Liver (tissue), 9 donors: ENCODE measurements around the gene PCDHA7. TPM values are rescaled to one million over a fixed set of nuclear protein-coding genes. Genes with fewer than 3 reads are reported as not detected.

Experiments
- DNase-seq: peaks from one replicate; pipeline ENCODE4 v3.0.0-alpha.2; 2017; ENCODE audit warnings: low spot score
- H3K27ac ChIP-seq, 2 donors: one replicate each; pipeline ENCODE4 v1.7.0; 2013; ENCODE audit warnings: inconsistent platforms in 2 of 2, low read length in 2 of 2, control low read depth in 1 of 2, low read depth in 1 of 2, mild to moderate bottlenecking in 1 of 2
- H3K27me3 ChIP-seq, 4 donors: one replicate each; pipeline versions ENCODE4 v1.6.1 to v1.7.0; 2013; ENCODE audit warnings: low read length in 3 of 4, inconsistent platforms in 1 of 4, mild to moderate bottlenecking in 1 of 4, moderate library complexity in 1 of 4; ENCODE audit not compliant: control insufficient read depth in 4 of 4, insufficient read depth in 4 of 4
- H3K36me3 ChIP-seq, 4 donors: one replicate each; pipeline versions ENCODE4 v1.6.1 to v1.7.0; 2013; ENCODE audit warnings: low read length in 3 of 4, mild to moderate bottlenecking in 3 of 4, low read depth in 1 of 4, moderate library complexity in 1 of 4; ENCODE audit not compliant: control insufficient read depth in 4 of 4, insufficient read depth in 3 of 4
- H3K4me1 ChIP-seq, 4 donors: one replicate each; pipeline versions ENCODE4 v1.6.1 to v1.7.0; 2013; ENCODE audit warnings: low read length in 3 of 4, mild to moderate bottlenecking in 3 of 4, moderate library complexity in 1 of 4; ENCODE audit not compliant: control insufficient read depth in 4 of 4, insufficient read depth in 4 of 4
- H3K4me3 ChIP-seq, 3 donors: one replicate each; pipeline versions ENCODE4 v1.6.1 to v1.7.0; 2013; ENCODE audit warnings: low read length in 3 of 3, control low read depth in 1 of 3, low read depth in 1 of 3, mild to moderate bottlenecking in 1 of 3
- H3K9ac ChIP-seq, 2 donors: one replicate each; pipeline ENCODE4 v1.7.0; 2013; ENCODE audit warnings: low read length in 2 of 2, mild to moderate bottlenecking in 2 of 2, moderate library complexity in 2 of 2, control low read depth in 1 of 2, low read depth in 1 of 2
- H3K9me3 ChIP-seq, 4 donors: one replicate each; pipeline versions ENCODE4 v1.6.1 to v1.7.0; 2013; ENCODE audit warnings: low read length in 3 of 4; ENCODE audit not compliant: control insufficient read depth in 4 of 4
- FOXA1 ChIP-seq: IDR thresholded peaks from 2 replicates; pipeline ENCODE4 v1.6.1; 2016; ENCODE audit warnings: antibody characterized with exemption
- FOXA2 ChIP-seq: IDR thresholded peaks from 2 replicates; pipeline ENCODE4 v1.6.1; 2016; ENCODE audit warnings: antibody characterized with exemption
- GABPA ChIP-seq, 2 donors: IDR thresholded peaks in 1 of 2; conservative IDR thresholded peaks in 1 of 2; 2 replicates each; pipeline ENCODE4 v1.6.1; 2016; ENCODE audit warnings: antibody characterized with exemption in 2 of 2, mild to moderate bottlenecking in 1 of 2, moderate library complexity in 1 of 2
- HNF4A ChIP-seq, 2 donors: conservative IDR thresholded peaks; 2 replicates each; pipeline ENCODE4 v1.6.1; 2016; ENCODE audit warnings: antibody characterized with exemption in 2 of 2, mild to moderate bottlenecking in 2 of 2
- HNF4G ChIP-seq: IDR thresholded peaks from 2 replicates; pipeline ENCODE4 v1.6.1; 2016; ENCODE audit warnings: antibody characterized with exemption
- JUND ChIP-seq, 2 donors: IDR thresholded peaks; 2 replicates each; pipeline ENCODE4 v1.6.1; 2016; ENCODE audit warnings: antibody characterized with exemption in 2 of 2
- NR2F2 ChIP-seq: IDR thresholded peaks from 2 replicates; pipeline ENCODE4 v1.6.1; 2016; ENCODE audit warnings: antibody characterized with exemption
- RAD21 ChIP-seq, 2 donors: IDR thresholded peaks; 2 replicates each; pipeline ENCODE4 v1.6.1; 2016; ENCODE audit warnings: antibody characterized with exemption in 2 of 2, mild to moderate bottlenecking in 2 of 2
- REST ChIP-seq: IDR thresholded peaks from 2 replicates; pipeline ENCODE4 v1.6.1; 2016; ENCODE audit warnings: antibody characterized with exemption, mild to moderate bottlenecking
- RXRA ChIP-seq, 2 donors: IDR thresholded peaks; 2 replicates each; pipeline ENCODE4 v1.6.1; 2017 to 2018; ENCODE audit warnings: antibody characterized with exemption in 2 of 2, mild to moderate bottlenecking in 1 of 2
- YY1 ChIP-seq: IDR thresholded peaks from 2 replicates; pipeline ENCODE4 v1.6.1; 2016; ENCODE audit warnings: antibody characterized with exemption, mild to moderate bottlenecking
- WGBS: extraction: QIAGEN DNeasy Blood & Tissue Kit; methylation state at CpG from one replicate; pipeline ENCODE4 v1.1.7; 2013; 5-methylcytosine and 5-hydroxymethylcytosine counted together
- polyA plus RNA-seq, 2 donors: library from polyadenylated mRNA; stranded (reverse) in 1 of 2; unstranded in 1 of 2; fragments of 200-250 nt in 1 of 2; fragments of >200 nt in 1 of 2; fragmentation: Nextera tagmentation in 1 of 2; extraction: Ambion mirVana in 1 of 2; gene quantifications; one replicate each; pipeline versions ENCODE4 v1.2.1 to v1.2.3, GENCODE V29; 2013 to 2015
- total RNA-seq, 2 donors: library from RNA; depleted of rRNA; stranded (reverse); fragments of >200 nt; gene quantifications; one replicate each; pipeline ENCODE4 v1.2.3, GENCODE V29; 2014
- TF ChIP-seq, protein P1 (sequence below): fragments of 150-350 bp; IDR thresholded peaks from 2 replicates; pipeline ENCODE4 v1.5.1; 2017; ENCODE audit warnings: improper control_type of control experiment, low read depth, low read length; ENCODE audit not compliant: missing input control
- TF ChIP-seq, protein P2 (sequence below): IDR thresholded peaks from 2 replicates; pipeline ENCODE4 v1.6.1; 2016; ENCODE audit warnings: antibody characterized with exemption
- TF ChIP-seq, protein P3 (sequence below): IDR thresholded peaks from 2 replicates; pipeline ENCODE4 v1.6.1; 2016; ENCODE audit warnings: antibody characterized with exemption
- donor health status: healthy.
- donor health status: healthy.
- donor health status: healthy.
- donor health status: healthy.
- donor health status: healthy.

The PCDHA7 gene
- total and polyA plus RNA-seq, 4 donors: 0.05 TPM; not detected in 2

DNA sequence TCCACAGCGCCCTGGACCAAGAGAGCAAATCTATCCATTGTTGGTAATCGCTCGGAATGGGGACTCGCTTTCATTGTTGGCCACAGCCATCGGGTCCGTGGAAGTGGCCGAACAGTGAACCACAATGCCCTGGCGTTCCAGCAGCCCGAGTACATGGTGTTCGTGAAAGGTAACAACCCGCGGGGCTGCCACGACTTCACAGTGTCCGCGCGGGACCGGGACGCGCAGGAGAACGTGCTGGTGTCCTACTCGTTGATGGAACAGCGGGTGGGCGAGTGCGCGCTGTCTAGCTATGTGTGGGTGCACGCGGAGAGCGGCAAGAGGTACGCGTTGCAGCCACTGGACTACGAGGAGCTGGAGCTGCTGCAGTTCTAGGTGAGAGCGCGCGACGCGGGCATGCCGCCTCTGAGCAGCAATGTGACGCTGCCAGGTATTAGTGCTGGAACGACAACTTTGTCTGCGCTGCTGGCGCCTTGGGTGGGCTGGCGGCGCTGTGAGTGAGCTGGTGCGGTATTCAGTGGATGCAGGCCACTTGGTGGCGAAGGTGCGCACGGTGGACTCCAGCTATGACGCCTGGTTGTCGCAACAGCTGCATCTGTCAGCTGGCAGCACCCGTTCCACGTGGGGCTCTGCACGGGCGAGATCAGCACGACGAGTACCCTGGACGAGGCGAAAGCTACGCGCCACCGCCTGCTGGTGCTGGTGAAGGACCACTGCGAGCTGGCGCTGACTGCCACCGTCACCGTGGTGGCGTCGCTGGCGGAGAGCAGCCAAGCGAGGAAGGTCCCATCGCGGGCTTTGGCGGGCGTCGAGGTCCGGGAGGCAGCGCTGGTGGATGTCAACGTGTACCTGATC lies 28.6 kb downstream of the PCDHA7 start:
- TF ChIP-seq, protein P1, sequence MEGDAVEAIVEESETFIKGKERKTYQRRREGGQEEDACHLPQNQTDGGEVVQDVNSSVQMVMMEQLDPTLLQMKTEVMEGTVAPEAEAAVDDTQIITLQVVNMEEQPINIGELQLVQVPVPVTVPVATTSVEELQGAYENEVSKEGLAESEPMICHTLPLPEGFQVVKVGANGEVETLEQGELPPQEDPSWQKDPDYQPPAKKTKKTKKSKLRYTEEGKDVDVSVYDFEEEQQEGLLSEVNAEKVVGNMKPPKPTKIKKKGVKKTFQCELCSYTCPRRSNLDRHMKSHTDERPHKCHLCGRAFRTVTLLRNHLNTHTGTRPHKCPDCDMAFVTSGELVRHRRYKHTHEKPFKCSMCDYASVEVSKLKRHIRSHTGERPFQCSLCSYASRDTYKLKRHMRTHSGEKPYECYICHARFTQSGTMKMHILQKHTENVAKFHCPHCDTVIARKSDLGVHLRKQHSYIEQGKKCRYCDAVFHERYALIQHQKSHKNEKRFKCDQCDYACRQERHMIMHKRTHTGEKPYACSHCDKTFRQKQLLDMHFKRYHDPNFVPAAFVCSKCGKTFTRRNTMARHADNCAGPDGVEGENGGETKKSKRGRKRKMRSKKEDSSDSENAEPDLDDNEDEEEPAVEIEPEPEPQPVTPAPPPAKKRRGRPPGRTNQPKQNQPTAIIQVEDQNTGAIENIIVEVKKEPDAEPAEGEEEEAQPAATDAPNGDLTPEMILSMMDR: no peak
- no peak for TF ChIP-seq REST
- TF ChIP-seq, protein P2, sequence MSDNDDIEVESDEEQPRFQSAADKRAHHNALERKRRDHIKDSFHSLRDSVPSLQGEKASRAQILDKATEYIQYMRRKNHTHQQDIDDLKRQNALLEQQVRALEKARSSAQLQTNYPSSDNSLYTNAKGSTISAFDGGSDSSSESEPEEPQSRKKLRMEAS: no peak
- no peak for TF ChIP-seq GABPA (IDR thresholded peaks at IDR 0.05 in 1 of 2, conservative IDR thresholded peaks at IDR 0.05 in 1 of 2)
- TF ChIP-seq FOXA2: no peak
- TF ChIP-seq, protein P3, sequence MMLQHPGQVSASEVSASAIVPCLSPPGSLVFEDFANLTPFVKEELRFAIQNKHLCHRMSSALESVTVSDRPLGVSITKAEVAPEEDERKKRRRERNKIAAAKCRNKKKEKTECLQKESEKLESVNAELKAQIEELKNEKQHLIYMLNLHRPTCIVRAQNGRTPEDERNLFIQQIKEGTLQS: no peak
- TF ChIP-seq HNF4A (conservative IDR thresholded peaks at IDR 0.05): no peak
- no peak for TF ChIP-seq JUND (IDR thresholded peaks at IDR 0.05)
- no peak for TF ChIP-seq NR2F2
- no peak for TF ChIP-seq YY1
- no peak for TF ChIP-seq HNF4G
- TF ChIP-seq FOXA1: no peak
- peaks cover 9 to 29% (median 26%) of the 10 kb centered on the region in 4 donors for H3K9me3 ChIP-seq
- H3K9ac ChIP-seq: no peak overlapping the region
- peaks cover 0 to 8% (median 6%) of the 10 kb centered on the region in 4 donors for H3K27me3 ChIP-seq
- peak overlapping the region in 1 of 3 donors; percentile 24 for H3K4me3 ChIP-seq
- H3K27ac ChIP-seq: no peak overlapping the region
- H3K36me3 ChIP-seq: peaks cover 0 to 4% (median 0%) of the 10 kb centered on the region in 4 donors
- no peaks in the 10 kb centered on the region for H3K4me1 ChIP-seq
- no peak for DNase-seq
- 38% methylated on average over 76 of the region's 76 CpGs for WGBS

DNA sequence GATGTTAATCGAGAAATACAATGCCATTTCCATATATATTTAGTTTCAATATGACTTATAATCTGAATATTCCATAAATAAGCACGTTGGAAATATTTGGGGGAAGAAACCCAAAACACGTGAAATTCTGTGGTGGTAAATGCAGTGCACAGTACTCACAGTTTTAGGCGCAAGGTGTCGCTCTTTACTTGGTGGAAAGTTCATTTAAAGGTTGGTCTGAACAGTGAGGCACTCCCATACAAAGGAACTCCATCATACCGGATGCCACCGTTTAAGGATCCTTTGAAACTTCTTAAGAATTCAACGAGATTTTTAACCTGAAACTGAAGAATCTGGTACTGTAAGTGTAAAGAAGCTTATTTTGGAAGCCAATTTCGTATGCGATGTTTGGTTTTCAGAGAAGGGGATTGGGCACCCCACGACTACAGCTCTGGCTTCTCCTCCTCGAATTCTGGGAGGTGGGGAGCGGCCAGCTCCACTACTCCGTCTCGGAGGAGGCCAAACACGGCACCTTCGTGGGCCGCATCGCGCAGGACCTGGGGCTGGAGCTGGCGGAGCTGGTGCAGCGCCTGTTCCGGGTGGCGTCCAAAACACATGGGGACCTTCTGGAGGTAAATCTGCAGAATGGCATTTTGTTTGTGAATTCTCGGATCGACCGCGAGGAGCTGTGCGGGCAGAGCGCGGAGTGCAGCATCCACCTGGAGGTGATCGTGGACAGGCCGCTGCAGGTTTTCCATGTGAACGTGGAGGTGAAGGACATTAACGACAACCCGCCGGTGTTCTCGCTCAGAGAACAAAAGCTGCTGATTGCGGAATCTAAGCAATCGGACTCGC lies 34.9 kb downstream of the PCDHA7 start, which contains the start of gene PCDHA11:
PCDHA11 (plus strand) TSS at position 237 of the 834 bp plus-strand sequence; CDS start at position 384, 147 bp downstream.
- Histone ChIP-seq H3K36me3 (no peaks in the 10 kb centered on the region), H3K27ac (no peak within 1 kb of the TSS), H3K4me1 (no peaks in the 10 kb centered on the region), H3K4me3 (peak within 1 kb of the TSS in 1 of 3 donors; percentile 5), H3K9ac (no peak within 1 kb of the TSS), H3K27me3 (peaks cover 0 to 11% (median 5%) of the 10 kb centered on the region in 4 donors), H3K9me3 (peaks cover 12 to 23% (median 17%) of the 10 kb centered on the region in 4 donors)
- DNase-seq: no peak
- WGBS: 16% methylated on average over 41 of the region's 41 CpGs
- TF ChIP-seq RXRA (IDR thresholded peaks at IDR 0.05): no peak
- peak; percentile 35 to 53 for TF ChIP-seq RAD21 (IDR thresholded peaks at IDR 0.05)
- TF ChIP-seq, protein P1: peak; percentile 21
